Measurements from ENCODE around the gene PTPRE.

The PTPRE gene

DNA sequence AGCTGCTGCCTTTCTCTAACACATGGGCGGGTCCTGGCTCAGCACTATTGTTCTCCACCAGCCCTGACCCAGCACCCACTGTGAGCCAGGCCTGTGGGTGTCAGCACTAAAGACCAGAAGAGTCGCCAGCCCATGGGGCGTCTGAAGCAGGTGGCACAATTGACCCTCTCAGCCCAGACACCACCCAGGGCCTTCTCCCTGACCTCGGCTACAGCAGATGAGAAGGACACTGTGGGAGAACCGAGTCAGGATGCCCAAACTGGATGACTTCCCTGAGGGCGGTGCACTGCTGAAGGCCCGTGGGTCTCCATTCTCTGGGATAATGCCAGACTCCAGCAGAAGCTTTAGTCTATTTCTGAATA is 122.4 kb downstream of the PTPRE start:
- FAIRE-seq, result no peak

DNA sequence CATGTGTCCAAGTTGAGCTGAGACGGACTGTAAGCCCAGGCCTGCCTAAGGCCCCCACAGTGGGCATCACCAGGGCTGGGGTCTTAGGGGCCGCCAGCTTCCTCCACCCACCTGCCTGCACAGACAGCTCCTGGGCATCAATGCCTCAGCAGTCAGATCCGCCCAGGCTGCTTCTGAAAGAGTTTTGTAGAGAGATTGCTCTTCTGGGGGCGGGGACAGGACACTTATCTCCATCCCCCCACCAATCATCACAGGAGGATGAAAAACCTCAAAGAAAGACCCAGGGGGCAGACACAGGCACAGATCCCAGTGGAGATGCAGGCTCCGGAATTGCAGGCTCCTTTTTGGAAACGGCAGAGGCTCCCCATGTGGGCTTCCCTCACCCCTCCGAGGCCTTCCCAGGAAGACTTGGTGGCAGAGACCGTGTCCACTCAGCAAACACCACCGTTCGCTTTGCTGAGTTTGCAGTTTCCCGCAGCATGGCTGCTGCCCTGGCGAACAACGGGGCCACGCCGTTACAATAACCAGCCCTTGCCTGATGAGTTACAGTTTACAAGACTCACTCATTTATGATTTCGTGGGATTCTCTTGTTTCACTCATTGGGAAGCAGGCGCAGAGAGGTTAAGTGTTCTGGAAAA is 122.9 kb downstream of the PTPRE start:
- no peak for FAIRE-seq

- FAIRE-seq, result no peak
Measured at GRCh38 chr10:128030498-128031072, 123.7 kb downstream of the PTPRE start.

DNA sequence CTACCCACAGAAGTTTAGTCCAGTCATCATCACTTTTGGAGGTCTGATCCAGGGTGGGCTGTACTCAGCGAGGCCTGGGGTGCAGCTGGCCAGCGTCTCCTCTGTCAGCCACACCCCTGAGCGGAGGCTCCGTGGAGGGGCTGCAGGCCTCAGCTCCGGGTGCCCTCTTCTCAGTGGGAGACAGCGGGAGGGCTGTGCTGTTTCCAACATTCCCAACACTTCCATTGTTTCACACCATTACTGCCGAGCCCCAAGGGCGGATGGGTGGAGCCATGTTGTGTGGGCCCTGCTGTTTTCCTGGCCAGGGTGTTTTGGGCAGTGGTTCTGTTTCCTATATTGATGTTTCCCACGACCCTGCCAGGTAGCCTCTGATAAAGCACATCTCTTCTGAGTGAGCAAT is 124.3 kb downstream of the PTPRE start:
- FAIRE-seq, result no peak

GRCh38 chr10:128032466-128032865 is 125.6 kb downstream of the PTPRE start:
- no peak for FAIRE-seq

DNA sequence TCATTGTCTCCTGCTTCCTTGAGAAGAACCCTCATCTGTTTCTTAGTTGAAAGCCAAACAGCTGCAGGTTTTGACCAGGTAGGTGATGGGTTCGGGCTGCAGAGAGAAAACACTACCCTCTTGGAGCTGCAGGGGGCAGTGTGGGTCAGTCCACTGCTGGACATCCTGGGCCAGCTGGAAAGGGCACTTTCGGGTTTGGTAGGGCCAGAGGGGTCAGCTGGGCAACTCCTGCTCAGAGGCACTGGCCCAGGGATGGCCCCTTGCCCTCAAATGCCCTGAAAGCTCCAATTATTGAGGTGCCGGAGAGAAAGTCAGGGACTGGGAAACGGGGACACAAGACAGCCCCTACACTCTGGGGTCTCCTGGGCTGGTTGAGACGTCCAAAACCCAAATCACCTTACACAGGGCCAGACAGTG is 128.7 kb downstream of the PTPRE start:
- no peak for FAIRE-seq

GRCh38 chr10:128036011-128036615 is 129.2 kb downstream of the PTPRE start:
- no peak for FAIRE-seq

- FAIRE-seq, result no peak
Measured at GRCh38 chr10:128036746-128037543, 130.0 kb downstream of the PTPRE start.

GRCh38 chr10:128040096-128040495 is 133.2 kb downstream of the PTPRE start:
- no peak for FAIRE-seq

- FAIRE-seq, result no peak
Measured at GRCh38 chr10:128040681-128041080, 133.8 kb downstream of the PTPRE start.

- FAIRE-seq, result no peak
Measured at GRCh38 chr10:128042131-128042610, 135.3 kb downstream of the PTPRE start.

DNA sequence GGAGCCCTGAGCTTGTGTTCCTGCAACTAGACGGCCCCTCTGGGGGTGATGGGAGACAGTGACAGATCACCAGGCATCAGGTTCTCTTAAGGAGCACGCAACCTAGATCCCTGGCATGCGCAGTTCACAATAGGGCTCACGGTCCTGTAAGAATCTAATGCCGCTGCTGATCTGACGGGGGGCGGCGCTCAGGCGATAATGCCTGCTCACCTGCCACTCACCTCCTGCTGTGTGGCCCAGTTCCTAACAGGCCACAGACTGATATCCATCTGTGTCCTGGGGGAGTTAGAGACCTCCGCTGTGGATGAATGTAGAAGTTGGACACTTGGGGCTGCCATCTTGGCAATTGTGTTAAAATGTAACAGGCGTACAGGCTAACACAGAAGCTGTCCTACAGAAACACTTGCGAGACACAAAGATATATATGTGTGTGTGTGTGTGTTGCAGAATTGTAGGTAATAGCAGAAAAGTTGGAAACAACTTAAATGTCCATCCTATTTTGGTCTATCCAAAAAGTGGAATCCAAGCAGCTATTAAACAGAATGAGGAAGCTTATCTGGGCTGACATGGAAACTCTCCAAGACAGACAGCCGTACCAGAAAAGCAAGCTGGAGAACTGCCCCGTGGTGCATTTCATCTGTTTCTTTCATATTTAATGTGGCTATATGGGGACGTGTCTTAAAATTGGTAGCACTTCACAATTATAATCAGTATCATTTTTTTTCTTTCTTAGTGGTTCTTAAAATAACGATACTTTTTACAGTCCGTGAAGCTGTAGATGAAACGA is 136.5 kb downstream of the PTPRE start:
- FAIRE-seq, result no peak

DNA sequence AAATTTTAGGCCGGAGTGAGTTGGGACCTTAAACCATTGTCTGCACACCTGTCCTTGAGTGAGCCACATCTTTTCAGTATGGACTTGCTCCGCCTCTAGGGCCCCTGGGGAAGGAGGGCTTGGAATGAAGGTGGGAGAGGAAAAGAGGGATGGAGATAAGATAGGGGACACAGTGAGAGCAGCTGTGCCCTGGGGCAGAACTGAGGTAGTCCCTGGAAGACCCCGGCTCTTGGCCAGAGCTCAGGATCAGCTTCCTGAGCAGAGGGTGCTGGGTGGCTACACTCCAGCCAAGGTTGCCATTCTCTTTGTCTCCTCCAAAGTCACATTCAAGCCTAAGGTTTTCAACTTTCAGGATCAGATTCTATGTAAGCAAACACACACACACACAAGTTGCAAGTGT is 137.3 kb downstream of the PTPRE start:
- FAIRE-seq, result no peak

DNA sequence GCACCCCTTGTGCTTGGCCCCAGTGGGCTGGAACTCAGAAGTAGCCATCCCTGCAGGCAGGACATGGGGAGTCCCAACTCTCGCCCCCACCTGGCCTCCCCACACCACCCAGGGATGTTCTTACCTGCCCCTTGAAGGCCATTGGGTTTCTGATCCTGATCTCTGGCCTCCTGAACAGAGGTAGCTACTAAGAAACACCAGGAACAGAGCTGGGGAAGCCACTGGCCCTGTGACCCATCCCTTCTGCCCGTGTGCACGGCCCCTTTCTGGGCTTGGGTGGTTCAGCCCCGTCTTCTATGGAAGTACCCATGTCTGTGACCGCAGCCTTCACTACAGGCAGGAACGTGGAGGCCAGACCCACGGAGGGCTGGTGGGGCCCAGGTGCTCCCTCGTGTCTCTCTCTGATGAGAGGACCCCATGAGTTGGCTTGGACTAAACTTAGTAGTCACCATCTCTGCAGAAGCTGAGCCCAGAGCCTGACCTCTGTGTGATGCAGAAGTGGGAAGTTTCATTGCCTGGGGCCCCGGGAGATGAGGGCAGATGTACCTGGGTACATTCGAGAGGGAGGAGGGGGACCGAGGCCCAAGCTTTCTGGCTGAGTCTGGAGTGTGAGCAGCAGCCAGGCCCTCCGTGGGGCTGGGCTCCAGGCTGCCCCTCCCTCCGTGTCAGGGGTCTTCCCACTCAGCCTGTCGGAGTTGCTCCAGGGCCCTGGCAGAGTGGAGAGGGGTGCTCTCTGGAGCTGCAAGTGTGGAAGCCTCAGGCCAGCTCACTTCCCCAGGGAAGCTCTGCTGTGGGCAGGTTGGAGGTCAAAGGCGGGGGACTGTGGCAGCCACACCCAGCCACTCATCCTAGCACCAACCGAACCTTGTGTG is 138.3 kb downstream of the PTPRE start:
- no peak for FAIRE-seq

DNA sequence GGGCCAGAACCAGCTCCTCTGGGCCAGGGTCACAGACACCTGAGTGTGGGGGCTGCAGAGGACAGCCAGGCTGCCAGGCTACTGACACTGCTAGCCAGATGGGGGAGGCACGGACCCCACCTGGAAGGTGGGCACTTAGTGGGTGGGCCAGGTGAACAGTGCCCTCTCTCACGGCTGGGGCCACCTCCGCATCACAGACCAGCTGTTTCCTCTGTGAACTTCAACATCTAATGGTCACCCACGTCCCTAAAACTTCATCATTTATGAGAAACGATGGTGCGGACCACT is 138.9 kb downstream of the PTPRE start:
- no peak for FAIRE-seq

GRCh38 chr10:128046156-128046952 is 139.5 kb downstream of the PTPRE start:
- no peak for FAIRE-seq

GRCh38 chr10:128046953-128047290 is 140.0 kb downstream of the PTPRE start:
- no peak for FAIRE-seq

GRCh38 chr10:128047351-128047750 is 140.4 kb downstream of the PTPRE start:
- FAIRE-seq, result no peak

- FAIRE-seq, result no peak
Measured at GRCh38 chr10:128047991-128048818, 141.3 kb downstream of the PTPRE start.

- no peak for FAIRE-seq
Measured at GRCh38 chr10:128048819-128049210, 141.9 kb downstream of the PTPRE start.
